ENCODE results near the gene PSME4.
"Not testable (repeated sequence)": the region's sequence is repeated elsewhere in the genome, so short reads cannot be mapped to it uniquely, and the experiment has no call there.

Gene PSME4

DNA sequence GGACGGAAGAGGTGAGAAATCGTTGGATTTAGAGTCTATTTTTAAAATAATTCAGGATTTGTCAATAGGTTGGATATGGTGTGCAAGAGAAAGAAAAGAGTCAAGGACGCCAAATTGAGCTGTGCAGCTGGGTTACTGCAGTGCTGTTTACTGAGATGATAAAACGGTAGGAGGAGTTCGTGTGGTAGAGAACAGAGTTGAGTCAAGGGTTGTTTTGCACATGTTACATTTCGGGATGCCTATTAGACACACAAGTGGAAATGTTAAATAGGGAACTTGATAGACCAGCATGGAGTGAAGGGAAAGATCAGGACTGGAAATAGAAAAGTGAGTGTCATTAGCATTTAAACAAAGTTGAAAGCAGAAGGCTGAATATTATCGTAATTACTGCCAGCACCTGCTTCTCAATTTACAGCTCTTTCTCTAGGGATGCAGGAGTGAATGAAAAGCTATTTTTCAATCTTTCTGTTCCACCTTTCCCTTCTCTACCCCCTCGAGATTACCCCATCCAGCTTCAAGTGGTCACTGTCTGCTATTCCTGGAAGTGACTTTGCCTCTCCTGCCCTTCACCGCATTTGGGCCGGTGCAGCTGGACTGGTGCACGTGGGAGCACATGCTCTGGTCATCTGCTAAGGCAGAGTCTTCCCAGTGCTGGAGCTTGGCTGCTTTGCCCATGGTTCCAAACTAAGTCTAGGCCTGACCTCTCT is 141.4 kb downstream of the PSME4 start:
- DNase-seq (ENCODE audit: low spot score): no peak

DNA sequence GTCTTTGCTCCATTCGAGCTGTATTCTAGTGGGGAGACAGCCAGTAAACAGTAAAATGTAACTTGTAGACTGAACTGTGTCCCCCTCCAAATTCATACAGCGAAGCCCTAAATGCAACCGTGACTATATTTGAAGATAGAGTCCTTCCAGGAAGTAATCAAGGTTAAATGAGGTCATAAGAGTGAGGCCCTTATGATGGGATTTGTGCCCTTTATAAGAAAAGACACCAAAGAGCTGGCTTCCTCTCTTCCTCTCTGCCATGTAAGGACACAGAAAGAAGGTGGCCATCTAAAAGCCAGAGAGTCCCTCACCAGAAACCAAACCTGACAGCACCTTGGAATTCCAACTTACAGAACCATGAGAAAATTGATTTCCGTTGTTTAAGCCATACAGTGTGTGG is 142.5 kb downstream of the PSME4 start:
- no peak for DNase-seq (ENCODE audit: low spot score)

DNA sequence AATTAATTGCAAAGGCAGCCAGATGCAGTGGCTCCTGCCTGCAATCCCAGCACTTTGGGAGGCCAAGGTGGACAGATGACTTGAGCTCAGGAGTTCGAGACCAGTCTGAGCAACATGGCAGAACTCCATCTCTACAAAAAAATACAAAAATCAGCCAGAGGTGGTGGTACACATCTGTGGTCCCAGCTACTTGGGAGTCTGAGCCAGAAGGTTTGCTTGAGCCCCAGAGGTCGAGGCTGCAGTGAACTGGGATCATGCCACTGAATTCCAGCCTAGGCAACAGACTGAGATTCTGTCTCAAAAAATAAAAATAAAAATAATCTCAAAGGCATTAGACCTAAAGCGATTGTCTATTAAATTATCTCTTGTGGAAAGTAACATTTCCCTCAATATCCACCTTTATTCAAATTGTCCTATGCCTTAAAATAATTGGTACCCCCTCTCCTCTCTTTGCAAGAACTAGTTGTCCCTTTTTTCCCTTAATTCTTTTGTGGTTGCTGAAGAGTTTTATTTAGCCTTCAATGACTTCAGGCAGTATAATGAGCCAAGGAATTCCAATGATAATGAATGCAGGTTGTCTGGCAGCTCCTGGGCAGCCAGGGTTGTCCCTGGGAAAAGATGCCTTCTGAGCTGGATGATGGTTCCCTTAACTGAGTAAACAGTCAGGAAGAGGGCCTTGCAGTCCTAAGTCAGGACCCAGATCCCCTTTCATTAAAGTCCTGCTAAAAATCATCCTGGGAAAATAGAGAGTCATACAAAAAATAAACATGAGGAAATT is 143.2 kb downstream of the PSME4 start:
- DNase-seq (ENCODE audit: low spot score): no peak

DNA sequence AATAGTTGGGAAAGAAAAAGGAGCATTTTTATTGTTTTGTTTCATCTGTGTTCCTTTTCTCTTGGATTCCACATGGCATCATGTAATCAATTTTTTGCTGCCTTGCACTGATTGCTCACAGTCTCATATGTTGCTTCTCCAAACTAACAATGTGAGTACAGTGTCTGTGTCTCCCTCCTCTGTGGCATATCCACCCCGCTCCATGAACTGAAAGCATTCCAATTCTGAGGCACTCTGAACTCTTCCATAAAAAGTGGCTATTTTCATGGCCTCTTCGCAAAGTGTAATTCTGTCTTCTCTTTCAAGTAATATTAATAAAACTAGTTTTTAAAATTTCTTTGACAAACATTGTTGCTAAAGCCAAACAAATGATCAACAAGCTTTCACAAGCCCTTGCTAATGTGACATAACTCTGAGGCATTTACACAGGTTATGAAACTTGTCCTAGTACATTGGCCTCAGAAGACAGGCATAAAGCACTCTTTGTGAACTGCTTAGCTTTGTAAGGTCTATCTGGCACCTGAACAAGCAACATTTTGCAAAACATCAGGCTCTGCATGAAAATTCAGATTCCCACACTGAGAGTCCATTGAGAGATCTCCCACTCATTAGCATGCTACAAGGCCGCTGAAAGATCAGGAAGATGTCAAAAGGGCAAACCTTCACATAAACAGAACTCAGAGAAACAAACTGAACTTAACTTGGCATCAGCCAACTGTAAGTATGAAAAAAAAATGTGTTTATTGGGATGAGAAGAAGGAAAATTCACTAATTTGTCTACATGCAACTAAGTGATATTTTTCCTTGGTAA is 144.0 kb downstream of the PSME4 start:
- no peak for DNase-seq (ENCODE audit: low spot score)

DNA sequence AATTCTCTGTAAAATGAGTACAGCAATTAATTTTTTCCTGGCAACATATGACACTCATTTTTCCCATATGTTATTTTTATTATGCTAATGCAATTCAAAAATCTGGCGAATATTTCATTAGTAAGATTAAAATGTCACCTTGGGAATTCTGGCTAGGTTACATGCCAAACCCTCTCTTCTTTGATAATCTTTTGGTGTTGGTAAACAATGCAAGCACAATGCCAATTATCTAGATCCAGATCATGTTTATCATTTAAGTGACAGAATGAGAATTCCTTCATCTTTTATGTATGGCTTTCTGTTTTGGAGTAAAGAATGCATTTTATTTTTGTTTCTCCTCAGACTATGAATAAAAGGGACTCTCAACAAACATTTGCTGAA is 144.8 kb downstream of the PSME4 start:
- no peak for DNase-seq (ENCODE audit: low spot score)

DNA sequence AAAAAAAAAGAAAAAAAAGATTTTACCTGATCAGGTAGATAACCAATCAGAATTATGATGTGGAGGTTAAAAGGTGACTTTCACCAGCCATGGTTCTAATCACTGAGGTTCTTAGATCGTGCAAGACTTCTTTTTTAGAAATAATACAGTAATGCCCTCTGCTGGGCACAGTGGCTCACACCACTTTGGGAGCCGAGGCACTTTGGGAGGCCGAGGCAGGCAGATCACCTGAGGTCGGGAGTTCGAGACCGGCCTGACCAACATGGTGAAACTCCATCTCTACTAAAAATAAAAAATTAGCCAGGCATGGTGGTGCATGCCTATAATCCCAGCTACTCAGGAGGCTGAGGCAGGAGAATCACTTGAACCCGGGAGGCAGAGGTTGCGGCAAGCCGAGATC is 147.2 kb downstream of the PSME4 start:
- DNase-seq (ENCODE audit: low spot score): not testable (repeated sequence)

DNA sequence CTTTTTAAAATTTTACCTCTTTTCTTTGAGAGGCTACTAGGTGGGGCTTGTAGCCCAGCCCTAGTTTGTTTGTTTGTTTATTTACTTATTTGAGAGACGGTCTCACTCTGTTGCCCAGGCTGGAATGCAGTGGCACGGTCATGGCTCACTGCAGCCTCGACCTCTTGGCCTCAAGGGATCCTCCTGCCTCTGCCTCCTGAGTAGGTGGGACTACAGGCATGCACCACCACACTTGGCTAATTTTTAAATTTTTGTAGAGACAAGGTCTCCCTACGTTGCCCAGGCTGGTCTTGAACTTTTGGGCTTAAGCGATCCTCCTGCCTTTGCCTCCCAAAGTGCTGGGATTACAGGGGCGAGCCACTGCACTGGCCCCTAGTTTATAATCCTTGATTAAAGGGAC is 149.0 kb downstream of the PSME4 start:
- no peak for DNase-seq (ENCODE audit: low spot score)

DNA sequence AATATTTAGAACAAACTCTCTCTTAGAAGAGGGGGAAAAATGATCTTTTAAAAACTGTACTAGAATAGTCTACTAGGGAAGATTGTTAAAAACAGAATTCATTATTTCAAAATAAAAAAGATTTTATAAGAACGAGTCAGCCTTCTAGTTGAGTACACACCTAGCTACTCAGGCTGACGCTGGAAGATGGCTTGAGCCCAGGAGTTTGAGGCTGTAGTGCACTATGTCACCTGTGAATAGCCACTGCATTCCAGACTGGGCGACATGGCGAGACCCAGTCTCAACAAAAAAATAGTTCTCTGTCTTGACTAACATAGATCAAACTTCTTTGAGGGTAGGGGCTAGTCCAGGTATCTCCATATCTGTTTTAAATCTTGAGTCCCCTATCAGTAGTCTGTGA is 150.1 kb downstream of the PSME4 start:
- peak; percentile 35 for DNase-seq (ENCODE audit: low spot score)

DNA sequence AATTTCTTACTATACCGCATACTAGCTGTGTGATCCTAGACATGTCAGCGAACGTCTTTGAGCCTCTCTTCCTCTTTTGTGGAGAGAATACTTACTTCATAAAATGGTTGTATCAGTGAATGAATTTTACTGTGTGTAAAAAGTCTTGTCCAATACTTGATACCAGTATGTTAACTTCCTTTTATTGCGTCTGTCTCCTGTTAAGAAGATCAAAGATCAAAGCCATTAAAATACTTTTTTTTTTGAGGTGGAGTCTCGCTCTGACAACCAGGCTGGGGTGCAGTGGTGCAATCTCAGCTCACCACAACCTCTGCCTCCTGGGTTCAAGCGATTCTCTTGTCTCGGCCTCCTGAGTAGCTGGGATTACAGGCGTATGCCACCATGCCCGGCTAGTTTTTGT is 150.7 kb downstream of the PSME4 start:
- no peak for DNase-seq (ENCODE audit: low spot score)

DNA sequence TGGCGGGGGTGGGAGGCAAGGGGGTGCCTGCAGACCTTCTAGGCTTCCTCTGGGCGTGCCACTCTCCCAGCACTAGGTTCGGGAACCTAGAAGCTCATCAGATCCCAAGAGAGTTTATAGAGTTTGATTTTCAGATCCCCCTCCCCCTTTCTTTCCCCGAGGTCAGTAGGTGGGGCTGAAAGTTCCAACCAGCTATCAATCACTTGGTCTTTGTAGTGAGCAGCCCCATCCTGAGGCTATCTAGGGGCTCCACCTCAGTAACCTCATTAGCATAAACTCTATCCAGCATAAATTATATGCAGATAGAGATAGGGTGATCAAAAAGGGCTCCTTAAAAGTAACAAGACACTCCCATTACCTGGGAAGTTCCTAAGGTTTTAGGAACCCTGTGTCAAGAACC is 151.2 kb downstream of the PSME4 start:
- DNase-seq (ENCODE audit: low spot score): no peak

DNA sequence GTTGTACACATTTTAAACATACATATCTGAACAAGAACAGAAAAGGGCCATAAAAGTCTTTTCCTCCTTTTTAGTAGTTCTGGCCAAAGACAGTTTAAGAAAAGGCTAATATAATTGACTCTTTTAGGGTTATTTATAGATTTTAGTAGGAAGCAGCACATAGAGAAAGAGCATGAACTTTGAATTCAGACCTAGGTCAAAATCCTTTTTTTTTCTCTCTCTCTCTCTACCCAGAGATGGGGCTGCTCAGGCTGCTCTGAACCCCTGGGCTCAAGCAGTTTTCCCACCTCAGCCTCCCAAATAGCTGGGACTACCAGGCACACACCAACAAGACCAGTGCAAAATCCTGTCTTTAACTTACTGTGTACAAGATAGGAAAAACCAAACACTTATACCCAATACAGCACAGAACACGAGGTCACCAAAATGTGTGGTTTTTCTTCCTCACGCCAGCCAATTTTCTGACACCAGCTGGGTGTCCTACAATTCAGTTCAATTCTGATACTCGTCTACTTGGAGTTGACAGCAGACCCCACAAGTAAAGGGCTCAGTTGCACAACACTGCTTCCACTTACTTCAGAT is 151.8 kb downstream of the PSME4 start:
- DNase-seq (ENCODE audit: low spot score): no peak
